ENCODE measurements around the gene EPGN.
A peak's percentile ranks its signal among the peaks of the same experiment; 100 is the strongest.

EPGN gene

GRCh38 chr4:74308215-74308614, at the start of gene EPGN:
EPGN (plus strand) TSS chr4:74308470; CDS start chr4:74308534, 64 bp downstream.
- no peak for FAIRE-seq
- no peak for DNase-seq (ENCODE audit: low spot score)

- DNase-seq (ENCODE audit: low spot score) (no peak), FAIRE-seq (no peak)
Observed at GRCh38 chr4:74258963-74259362, 49.3 kb upstream of the EPGN start.

GRCh38 chr4:74260036-74260435, 48.2 kb upstream of the EPGN start:
- no peak for FAIRE-seq
- DNase-seq (ENCODE audit: low spot score): no peak

GRCh38 chr4:74262522-74262921, 45.7 kb upstream of the EPGN start:
- no peak for DNase-seq (ENCODE audit: low spot score)
- no peak for FAIRE-seq

- FAIRE-seq: no peak
- no peak for DNase-seq (ENCODE audit: low spot score)
Observed at GRCh38 chr4:74263551-74263950, 44.7 kb upstream of the EPGN start.

- FAIRE-seq: no peak
- no peak for DNase-seq (ENCODE audit: low spot score)
Observed at GRCh38 chr4:74266081-74266480, 42.2 kb upstream of the EPGN start.

- FAIRE-seq (peak; percentile 97), DNase-seq (ENCODE audit: low spot score) (peak; percentile 71)
Observed at GRCh38 chr4:74267998-74268606, 40.2 kb upstream of the EPGN start.

GRCh38 chr4:74268643-74269042, 39.6 kb upstream of the EPGN start:
- no peak for DNase-seq (ENCODE audit: low spot score)
- FAIRE-seq: no peak

GRCh38 chr4:74278490-74278889, 29.8 kb upstream of the EPGN start:
- FAIRE-seq: no peak
- no peak for DNase-seq (ENCODE audit: low spot score)

- FAIRE-seq: no peak
Observed at GRCh38 chr4:74279716-74280115, 28.6 kb upstream of the EPGN start.

GRCh38 chr4:74282926-74283325, 25.3 kb upstream of the EPGN start:
- DNase-seq (ENCODE audit: low spot score) (no peak), FAIRE-seq (no peak)

More at GRCh38 chr4:74279716-74280115, 28.6 kb upstream of the EPGN start:
- DNase-seq (ENCODE audit: low spot score): no peak

GRCh38 chr4:74283614-74284013, 24.7 kb upstream of the EPGN start:
- FAIRE-seq: peak; percentile 92

GRCh38 chr4:74284053-74284452, 24.2 kb upstream of the EPGN start:
- peak; percentile 86 for DNase-seq (ENCODE audit: low spot score)
- FAIRE-seq: no peak

More at GRCh38 chr4:74283614-74284013, 24.7 kb upstream of the EPGN start:
- DNase-seq (ENCODE audit: low spot score): peak; percentile 79

GRCh38 chr4:74287164-74287563, 21.1 kb upstream of the EPGN start:
- DNase-seq (ENCODE audit: low spot score) (no peak), FAIRE-seq (no peak)

- no peak for DNase-seq (ENCODE audit: low spot score)
- FAIRE-seq: no peak
Observed at GRCh38 chr4:74287791-74288190, 20.5 kb upstream of the EPGN start.

- no peak for FAIRE-seq
- DNase-seq (ENCODE audit: low spot score): no peak
Observed at GRCh38 chr4:74291471-74291870, 16.8 kb upstream of the EPGN start.

- FAIRE-seq (peak; percentile 48), DNase-seq (ENCODE audit: low spot score) (peak; percentile 12)
Observed at GRCh38 chr4:74292111-74292870, 16.0 kb upstream of the EPGN start.

GRCh38 chr4:74293558-74293957, 14.7 kb upstream of the EPGN start:
- FAIRE-seq: no peak
- DNase-seq (ENCODE audit: low spot score): no peak

- FAIRE-seq (peak; percentile 84), DNase-seq (ENCODE audit: low spot score) (no peak)
Observed at GRCh38 chr4:74294681-74295080, 13.6 kb upstream of the EPGN start.

GRCh38 chr4:74297539-74297938, 10.7 kb upstream of the EPGN start:
- DNase-seq (ENCODE audit: low spot score): no peak
- no peak for FAIRE-seq

- no peak for DNase-seq (ENCODE audit: low spot score)
- no peak for FAIRE-seq
Observed at GRCh38 chr4:74304095-74304625, 4.1 kb upstream of the EPGN start.

GRCh38 chr4:74305000-74305399, 3.3 kb upstream of the EPGN start:
- FAIRE-seq (no peak), DNase-seq (ENCODE audit: low spot score) (no peak)

GRCh38 chr4:74307170-74307569, 1.1 kb upstream of the EPGN start:
- FAIRE-seq: no peak

More at GRCh38 chr4:74307170-74307569, 1.1 kb upstream of the EPGN start:
- DNase-seq (ENCODE audit: low spot score): no peak

Data from RCC 7860 (cell line).